GM18508 (cell line): ENCODE data around the gene FAM3C.

Experiments used
- ATAC-seq: cut with Tn5 transposase; IDR thresholded peaks from one replicate; pipeline ENCODE4 v1.9.1; 2021; ENCODE audit warnings: moderate number of reproducible peaks; ENCODE audit not compliant: insufficient read depth, unreplicated experiment

The FAM3C gene

GRCh38 chr7:121411597-121411979, 15.5 kb upstream of the FAM3C start:
- no peak for ATAC-seq

DNA sequence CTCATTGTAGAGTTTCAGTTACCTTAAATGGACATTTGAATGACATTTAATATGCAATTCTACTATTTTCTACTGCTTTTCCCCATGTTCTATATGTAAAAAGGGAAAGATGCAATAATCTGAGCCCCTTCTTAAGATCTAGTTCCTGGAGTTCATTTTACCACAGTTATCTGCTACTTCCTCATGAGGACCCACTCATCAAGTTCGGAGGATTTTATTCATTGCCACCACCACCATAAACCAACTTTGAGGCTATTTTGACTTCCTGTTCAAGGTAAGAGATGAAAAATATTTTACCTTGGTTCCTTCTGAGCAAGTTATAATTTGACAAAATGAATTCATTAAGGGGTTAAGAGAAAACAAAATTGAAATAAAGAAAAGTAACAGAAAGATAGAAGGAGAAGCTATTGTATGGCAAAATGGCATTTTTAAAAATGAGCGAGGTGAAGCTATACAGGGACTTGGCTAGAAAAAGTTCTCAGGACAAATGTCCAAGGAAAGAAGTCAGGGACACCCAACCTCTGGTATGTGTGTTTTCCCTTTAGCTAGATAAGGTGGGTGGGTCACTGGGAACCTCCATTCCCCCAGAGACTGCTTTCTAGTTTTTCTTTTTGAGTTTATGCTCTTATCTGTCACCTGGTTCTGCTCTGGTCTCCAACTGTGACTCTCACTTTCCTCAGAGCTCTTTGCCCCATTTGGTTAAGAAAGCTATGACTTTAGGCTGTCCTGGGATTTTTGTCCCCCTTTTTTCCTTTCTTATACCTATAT, 14.9 kb upstream of the FAM3C start:
- ATAC-seq, result no peak

- ATAC-seq, result no peak
Observed at GRCh38 chr7:121406944-121407343, 10.8 kb upstream of the FAM3C start.

GRCh38 chr7:121406461-121406860, 10.4 kb upstream of the FAM3C start:
- no peak for ATAC-seq

DNA sequence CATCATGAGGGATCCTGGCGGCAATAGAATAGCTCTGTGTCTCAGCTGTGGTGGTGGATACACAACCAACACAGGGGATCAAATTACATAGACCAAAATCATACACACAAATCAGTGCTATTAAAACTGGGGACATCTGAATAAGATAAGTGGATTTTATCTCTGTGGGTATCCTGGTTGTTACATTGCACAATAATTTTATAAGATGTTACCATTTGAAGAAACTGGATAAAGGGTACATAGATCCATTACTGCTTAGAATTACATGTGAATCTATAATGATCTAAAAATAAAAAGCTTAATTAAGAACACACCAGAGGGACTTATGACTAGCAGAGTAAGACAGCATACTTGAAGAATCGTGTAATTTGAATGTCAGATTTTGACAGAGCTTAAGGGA, 8.2 kb upstream of the FAM3C start:
- no peak for ATAC-seq

DNA sequence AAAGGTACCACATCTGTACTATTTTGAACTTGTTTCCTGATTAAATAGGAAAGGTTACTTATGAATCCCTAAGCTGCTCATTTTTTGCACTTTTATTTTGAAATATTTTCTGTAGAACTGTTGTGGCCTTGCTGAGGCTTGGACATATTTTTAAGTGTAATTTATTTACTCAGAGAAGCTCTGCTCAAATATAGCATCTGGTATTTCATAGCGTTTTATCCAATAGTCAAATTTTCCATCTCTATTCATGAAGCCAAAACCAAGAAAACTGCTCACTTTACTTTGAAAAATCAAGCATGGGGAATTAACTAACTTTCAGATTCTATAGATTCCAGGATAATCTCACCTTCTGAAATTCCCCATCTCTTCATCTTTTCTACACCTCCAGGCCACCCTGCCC, 6.6 kb upstream of the FAM3C start:
- no peak for ATAC-seq

DNA sequence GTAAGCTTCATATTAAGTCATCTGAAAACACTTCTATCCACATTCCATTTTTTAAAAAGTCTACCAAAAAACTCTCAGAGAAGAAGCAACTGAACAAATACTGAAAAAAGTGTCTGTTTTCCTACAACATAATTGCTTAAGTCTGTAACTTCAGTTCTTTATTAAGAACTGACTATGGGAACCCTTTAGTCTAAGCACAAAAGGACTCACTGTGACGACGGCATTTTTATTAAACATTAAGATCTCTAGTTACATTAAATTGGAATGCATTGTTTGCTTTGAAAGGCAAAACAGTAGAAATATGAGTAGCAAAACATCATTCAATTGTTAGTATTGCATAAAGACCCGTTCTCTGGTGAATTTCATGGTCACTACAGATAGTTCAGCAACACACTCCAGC, 5.8 kb upstream of the FAM3C start:
- ATAC-seq, result no peak

- ATAC-seq, result no peak
Observed at GRCh38 chr7:121398246-121398645, 2.1 kb upstream of the FAM3C start.

DNA sequence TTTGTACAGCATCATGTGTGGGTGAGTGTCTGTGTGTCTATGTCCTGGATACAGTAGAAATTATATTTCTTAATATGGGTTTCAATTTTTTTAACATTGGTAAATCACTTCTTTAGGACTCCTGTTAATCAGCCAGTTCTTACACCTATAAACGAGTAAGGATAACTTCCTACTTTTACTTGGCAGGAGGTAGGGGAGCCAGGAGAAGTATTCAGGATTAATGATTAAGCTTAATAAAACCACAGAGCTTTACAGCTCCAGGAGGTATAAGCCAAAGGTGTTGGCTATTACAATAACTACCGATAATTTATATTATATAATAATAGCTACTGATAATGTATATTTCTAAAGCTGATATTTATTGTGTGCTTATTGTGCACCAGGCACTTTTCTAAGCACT, 1.7 kb upstream of the FAM3C start:
- ATAC-seq, result no peak

GRCh38 chr7:121397361-121397760, 1.3 kb upstream of the FAM3C start:
- ATAC-seq, result no peak

DNA sequence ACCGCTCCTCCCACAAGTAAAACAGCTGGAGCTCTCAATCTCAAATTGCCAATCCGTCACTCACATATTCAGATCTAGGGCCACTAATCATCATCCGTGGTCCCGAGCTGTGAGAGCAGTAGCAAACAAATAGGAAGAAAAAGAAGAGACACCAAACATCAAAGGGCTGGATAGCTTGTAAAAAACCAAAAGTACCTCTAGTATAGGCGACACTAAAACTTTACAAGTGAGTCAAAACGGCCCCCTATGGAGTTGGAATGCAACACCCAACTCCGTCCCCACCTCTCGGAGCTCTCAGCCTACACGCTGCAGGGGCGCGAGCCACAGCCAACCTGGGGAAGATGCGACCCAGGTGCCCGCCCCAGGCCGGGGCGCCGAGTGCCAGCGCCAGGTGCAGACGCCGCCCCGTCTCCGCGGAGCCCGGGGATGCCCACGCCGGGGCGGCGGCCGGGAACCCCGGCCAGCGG, 581 bp downstream of the FAM3C start:
- peak; percentile 22 for ATAC-seq

DNA sequence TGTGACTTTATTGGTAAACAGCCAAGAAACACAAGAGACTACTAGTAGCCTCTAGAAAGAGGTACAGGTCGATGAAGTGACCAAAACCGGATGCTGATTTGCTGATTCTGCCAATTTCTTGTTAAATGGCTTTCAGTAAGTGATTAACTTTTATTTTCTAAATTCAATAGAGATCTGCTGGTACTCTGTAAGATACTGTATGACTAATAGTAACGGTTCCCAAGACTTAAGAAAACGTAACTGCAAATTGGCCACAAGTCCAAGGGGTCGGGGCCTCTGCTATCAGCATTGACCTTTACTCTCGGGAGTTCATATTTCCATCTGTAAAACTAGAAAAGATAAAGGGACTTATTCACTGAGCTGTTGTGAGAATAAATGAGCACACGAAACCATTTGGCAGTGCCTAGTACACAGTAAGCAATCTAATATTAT, 1.4 kb downstream of the FAM3C start:
- ATAC-seq, result peak; percentile 46

- ATAC-seq, result no peak
Observed at GRCh38 chr7:121393005-121393366, 3.1 kb downstream of the FAM3C start.

GRCh38 chr7:121392277-121393004, 3.7 kb downstream of the FAM3C start:
- ATAC-seq, result no peak

DNA sequence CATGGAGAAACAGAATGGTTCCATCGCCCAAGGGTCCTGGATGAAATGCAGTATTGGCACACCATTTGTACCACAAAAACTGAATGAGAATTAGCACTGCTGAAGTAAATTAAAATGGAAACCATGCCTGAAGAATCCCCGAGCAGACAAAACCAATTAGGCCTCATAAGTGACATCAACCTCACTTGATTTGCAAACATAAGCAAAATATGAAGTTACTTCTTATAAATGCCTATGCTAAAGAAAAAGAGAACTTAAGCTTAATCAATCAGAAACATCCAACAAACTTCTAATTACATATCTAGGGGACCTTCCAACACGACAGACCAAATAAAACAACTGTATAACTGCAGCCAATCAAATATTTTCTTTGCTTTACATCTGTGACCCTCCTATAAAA, 4.4 kb downstream of the FAM3C start:
- no peak for ATAC-seq

DNA sequence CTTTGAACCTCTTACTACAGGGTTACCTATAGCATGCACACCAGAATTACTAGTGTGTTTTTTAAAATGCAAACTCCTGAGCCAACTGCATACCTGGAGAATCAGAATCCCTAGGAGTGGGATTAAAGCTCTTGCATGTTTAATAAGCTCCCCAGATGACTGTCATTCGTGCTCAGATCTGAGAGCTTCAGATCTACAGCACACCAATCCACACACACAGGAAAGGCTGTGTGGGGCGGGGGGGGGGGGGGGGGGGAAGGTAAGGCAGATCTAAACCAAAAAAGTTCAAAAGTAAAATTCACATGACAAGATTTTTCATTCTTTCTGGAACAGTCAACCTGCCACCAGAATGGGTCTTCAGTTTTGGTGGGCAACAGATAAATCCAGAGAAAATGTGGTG, 5.5 kb downstream of the FAM3C start:
- ATAC-seq, result no peak

GRCh38 chr7:121390109-121390508, 6.0 kb downstream of the FAM3C start:
- no peak for ATAC-seq

GRCh38 chr7:121388950-121389349, 7.2 kb downstream of the FAM3C start:
- ATAC-seq, result no peak

- peak; percentile 98 for ATAC-seq
Observed at GRCh38 chr7:121385800-121386179, 10.3 kb downstream of the FAM3C start.

- ATAC-seq, result no peak
Observed at GRCh38 chr7:121385056-121385799, 10.9 kb downstream of the FAM3C start.

DNA sequence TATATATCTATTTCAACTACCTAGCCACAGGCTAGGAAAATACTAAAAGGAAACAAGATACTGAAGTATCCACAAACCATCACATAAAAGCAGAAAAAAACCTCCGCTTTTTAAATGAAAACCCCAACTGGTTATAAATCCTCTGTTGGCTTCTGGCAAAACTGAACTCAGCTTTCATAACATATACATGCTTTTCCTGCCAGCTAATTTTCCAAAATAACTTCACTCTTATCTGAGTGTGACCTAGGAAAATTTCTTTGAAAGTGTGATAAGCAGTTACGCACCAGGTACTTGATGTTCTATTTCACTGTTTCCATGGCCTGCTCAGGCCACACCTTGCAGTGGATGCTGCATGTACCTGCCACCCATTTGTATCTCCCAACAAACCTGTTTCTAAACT, 11.8 kb downstream of the FAM3C start:
- ATAC-seq, result no peak
